Tibial artery (tissue), 4 donors: ENCODE results near the gene GFOD1.

ENCODE experiments used
- DNase-seq, 2 donors: peaks; one replicate each; pipeline ENCODE4 v3.0.0-alpha.2; 2019
- H3K27ac ChIP-seq, 2 donors: fragments of 200-600 bp; sonication (generic) in 1 of 2; 1 replicate in 1 of 2; 2 replicates in 1 of 2; pipeline ENCODE4 v1.5.1; 2018 to 2019; ENCODE audit warnings: mild to moderate bottlenecking in 1 of 2
- H3K27me3 ChIP-seq, 2 donors: fragments of 200-600 bp; sonication (generic) in 1 of 2; one replicate each; pipeline versions ENCODE4 v1.5.1 to v1.6.0; 2016 to 2019
- H3K36me3 ChIP-seq, 3 donors: fragments of 200-600 bp; sonication (generic) in 2 of 3; one replicate each; pipeline ENCODE4 v1.5.1; 2016 to 2019; ENCODE audit warnings: mild to moderate bottlenecking in 2 of 3
- H3K4me1 ChIP-seq, 4 donors: fragments of 200-600 bp; sonication (generic) in 2 of 4; 1 replicate in 3 of 4; 2 replicates in 1 of 4; pipeline ENCODE4 v1.5.1; 2016 to 2019
- H3K4me3 ChIP-seq, 2 donors: fragments of 200-600 bp; sonication (generic) in 1 of 2; 1 replicate in 1 of 2; 2 replicates in 1 of 2; pipeline ENCODE4 v1.5.1; 2018 to 2019; ENCODE audit warnings: mild to moderate bottlenecking in 2 of 2
- H3K9me3 ChIP-seq, 3 donors: fragments of 200-600 bp; sonication (generic) in 1 of 3; one replicate each; pipeline ENCODE4 v1.5.1; 2016 to 2019
- intact Hi-C: fragments of 100-400 bp; cut with DNase I; formaldehyde crosslinking; loops from one replicate; pipeline ENCODE4 v1.15.0; 2023; ENCODE audit warnings: low total_unique reads
- TF ChIP-seq, protein P1 (sequence below), 2 experiments: fragments of 200-600 bp in 1 of 2; fragments of 450-650 bp in 1 of 2; IDR thresholded peaks; one replicate each; pipeline ENCODE4 v1.5.1; 2017 to 2019; ENCODE audit warnings: antibody characterized with exemption in 2 of 2, mild to moderate bottlenecking in 1 of 2, moderate library complexity in 1 of 2

GFOD1 gene

DNA sequence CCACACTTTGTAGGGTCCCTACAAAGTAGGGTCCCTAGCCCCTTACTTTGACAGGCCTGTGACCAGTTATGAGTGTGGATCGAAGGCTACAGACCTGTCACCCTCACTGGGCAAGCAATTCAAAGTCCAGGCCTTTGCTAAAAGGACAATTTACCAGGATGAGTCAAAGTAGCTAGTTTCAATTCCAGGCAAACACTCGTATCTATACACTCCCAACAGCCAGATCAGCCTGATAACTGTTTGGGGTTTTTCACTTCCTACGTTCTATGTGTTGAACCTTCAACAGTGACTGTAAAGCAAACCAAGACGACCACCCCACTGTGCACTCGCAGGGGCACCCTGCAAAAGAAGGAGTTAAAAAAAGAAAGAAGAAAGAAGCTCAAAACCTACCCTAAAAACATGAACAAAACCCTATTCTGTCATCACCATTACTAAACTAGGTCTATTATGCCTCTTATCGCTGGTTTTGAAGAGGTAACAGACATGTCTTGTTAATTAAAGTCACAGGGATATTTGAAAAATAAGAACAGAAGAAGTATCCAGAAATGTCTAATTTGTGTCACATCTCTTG lies 3.2 kb downstream of the GFOD1 start:
- Histone ChIP-seq H3K9me3 (no peaks in the 10 kb centered on the region), H3K4me3 (peak overlapping the region; percentile 91 to 94), H3K27me3 (no peaks in the 10 kb centered on the region), H3K4me1 (peaks cover 0 to 52% (median 12%) of the 10 kb centered on the region in 4 donors), H3K36me3 (peaks cover 0 to 8% (median 0%) of the 10 kb centered on the region in 3 donors), H3K27ac (peak overlapping the region; percentile 85 to 90)
- DNase-seq, result no peak
- TF ChIP-seq, protein P1, sequence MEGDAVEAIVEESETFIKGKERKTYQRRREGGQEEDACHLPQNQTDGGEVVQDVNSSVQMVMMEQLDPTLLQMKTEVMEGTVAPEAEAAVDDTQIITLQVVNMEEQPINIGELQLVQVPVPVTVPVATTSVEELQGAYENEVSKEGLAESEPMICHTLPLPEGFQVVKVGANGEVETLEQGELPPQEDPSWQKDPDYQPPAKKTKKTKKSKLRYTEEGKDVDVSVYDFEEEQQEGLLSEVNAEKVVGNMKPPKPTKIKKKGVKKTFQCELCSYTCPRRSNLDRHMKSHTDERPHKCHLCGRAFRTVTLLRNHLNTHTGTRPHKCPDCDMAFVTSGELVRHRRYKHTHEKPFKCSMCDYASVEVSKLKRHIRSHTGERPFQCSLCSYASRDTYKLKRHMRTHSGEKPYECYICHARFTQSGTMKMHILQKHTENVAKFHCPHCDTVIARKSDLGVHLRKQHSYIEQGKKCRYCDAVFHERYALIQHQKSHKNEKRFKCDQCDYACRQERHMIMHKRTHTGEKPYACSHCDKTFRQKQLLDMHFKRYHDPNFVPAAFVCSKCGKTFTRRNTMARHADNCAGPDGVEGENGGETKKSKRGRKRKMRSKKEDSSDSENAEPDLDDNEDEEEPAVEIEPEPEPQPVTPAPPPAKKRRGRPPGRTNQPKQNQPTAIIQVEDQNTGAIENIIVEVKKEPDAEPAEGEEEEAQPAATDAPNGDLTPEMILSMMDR (IDR thresholded peaks at IDR 0.05), result no peak
- intact Hi-C loops, result loop anchor here (10.0 kb wide), 1 partner anchor 149 kb away; no protein-coding TSS in a partner anchor

DNA sequence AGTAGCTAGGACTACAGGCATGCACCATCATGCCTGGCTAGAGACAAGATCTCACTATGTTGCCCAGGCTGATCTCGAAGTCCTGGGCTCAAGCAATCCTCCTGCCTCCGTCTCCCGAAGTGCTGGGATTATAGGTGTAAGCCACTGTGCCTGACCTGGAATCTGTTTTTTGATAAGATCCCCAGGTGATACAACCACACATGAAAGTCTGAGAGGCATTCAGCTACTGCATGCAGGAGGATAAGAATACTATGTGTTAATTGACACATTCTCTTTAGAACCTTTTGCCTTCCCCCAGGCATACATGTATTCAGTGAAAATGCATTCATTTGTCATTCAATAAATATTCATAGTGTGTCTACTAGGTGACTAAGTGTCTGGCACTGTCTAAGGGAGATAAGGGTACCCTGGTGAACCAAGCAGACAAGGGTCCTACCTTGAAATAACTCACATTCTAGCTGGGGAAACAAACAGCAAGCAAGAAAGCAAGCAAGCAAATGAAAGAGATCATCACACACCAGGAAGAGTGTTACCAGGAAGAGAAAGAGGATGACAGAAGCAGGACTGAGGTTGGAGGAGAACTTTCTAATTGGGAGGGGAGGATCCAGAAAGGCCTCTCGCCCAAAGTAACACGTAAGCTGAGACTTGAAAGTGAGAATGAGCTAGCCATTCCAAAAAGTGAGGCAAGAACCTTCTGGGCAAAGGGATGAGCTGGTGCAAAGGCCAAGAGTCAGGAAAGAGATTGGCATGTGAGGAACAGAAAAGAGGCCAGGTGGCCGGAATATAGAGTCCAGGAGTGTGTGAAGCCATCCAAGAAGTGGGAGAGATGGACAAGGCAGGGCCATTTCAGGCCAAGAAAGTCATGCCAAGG lies 6.5 kb downstream of the GFOD1 start:
- H3K27ac ChIP-seq, result no peak overlapping the region
- H3K27me3 ChIP-seq, result no peaks in the 10 kb centered on the region
- H3K9me3 ChIP-seq, result no peaks in the 10 kb centered on the region
- H3K4me1 ChIP-seq, result peaks cover 0 to 44% (median 13%) of the 10 kb centered on the region in 4 donors
- no peak for DNase-seq
- TF ChIP-seq, protein P1 (IDR thresholded peaks at IDR 0.05), result no peak
- H3K36me3 ChIP-seq, result peaks cover 0 to 8% (median 7%) of the 10 kb centered on the region in 3 donors
- intact Hi-C loops, result loop anchor here (10.0 kb wide), 1 partner anchor 146 kb away; no protein-coding TSS in a partner anchor
- H3K4me3 ChIP-seq, result no peak overlapping the region

DNA sequence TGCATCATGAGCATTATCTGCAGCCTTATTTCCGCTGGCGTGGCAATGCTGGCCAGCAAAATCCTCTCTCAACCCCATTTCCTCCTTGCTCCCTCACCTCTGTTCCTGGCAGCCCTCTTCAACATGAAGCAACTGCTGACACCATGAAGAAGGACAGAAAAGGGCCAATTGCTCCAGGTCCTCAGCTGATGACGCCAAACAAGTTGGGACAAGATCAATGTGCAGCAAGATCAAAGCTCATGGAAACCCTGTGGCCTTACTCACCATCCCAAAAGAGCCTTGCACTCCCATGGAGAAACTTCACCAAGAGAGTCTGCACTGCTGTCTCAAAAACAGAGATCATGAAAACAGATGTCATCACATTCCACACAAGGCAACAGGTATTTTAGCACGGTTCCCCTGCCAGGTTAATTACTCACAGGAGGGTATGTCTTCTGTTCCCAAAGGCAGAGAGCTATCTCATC lies 7.4 kb downstream of the GFOD1 start:
- intact Hi-C loops, result loop anchor here (10.0 kb wide), 1 partner anchor 145 kb away; no protein-coding TSS in a partner anchor
- no peak for DNase-seq
- H3K36me3 ChIP-seq, result peaks cover 0 to 8% (median 7%) of the 10 kb centered on the region in 3 donors
- H3K4me3 ChIP-seq, result no peak overlapping the region
- no peaks in the 10 kb centered on the region for H3K9me3 ChIP-seq
- H3K27ac ChIP-seq, result no peak overlapping the region
- no peaks in the 10 kb centered on the region for H3K27me3 ChIP-seq
- TF ChIP-seq, protein P1 (IDR thresholded peaks at IDR 0.05), result no peak
- peaks cover 0 to 44% (median 13%) of the 10 kb centered on the region in 4 donors for H3K4me1 ChIP-seq

DNA sequence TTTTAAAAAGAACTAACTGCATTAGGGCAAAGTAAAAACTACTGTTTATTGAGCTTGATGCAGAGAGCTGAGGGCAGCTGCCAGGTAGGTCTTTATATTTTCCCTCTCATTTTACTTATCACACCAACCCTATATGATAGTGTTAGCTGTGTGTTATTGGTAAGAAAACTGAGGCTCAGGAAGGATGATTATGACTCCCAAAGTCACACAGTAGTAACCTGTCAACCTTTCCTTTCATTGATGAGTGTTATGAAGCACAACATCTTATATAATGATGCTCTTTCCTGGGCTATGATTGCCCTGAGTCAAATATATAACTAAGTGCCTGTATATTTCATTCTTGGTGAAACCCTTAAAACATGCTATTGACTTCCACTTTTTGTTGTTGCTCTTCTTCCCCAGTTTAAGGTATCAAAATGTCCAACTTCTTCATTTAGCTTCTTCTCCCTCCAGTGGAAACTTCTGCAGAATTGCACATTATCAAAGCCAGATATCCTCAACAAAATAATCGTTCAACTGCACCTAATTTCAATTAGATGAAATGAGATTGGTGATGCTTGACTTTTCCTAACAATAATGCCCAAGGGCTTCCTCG lies 8.1 kb downstream of the GFOD1 start:
- intact Hi-C loops, result no loop called here
- H3K36me3 ChIP-seq, result peaks cover 0 to 8% (median 7%) of the 10 kb centered on the region in 3 donors

DNA sequence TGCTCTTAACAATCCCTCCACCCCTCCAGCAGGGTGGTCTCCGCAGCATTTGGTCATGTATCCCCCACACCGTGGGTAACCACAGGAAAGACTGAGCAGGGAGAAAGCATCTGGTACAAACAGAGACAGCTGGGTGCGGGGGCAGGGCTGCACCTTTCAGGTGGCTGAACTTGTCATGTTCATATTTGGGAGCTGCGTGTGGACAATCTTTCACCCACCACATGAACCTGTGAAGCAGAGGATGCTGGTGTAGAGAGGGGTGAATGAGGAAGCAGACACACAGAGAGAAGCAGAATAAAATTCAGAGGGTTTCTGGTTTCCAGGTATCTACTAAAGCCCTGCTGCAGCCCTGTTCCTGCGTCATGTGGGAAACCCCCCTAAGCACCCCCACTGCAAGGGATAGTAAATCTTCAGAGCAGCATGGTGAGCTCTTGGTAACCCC lies 8.9 kb downstream of the GFOD1 start:
- intact Hi-C loops, result no loop called here
- H3K36me3 ChIP-seq, result peaks cover 0 to 8% (median 7%) of the 10 kb centered on the region in 3 donors
- H3K4me1 ChIP-seq, result peaks cover 0 to 44% (median 13%) of the 10 kb centered on the region in 4 donors
- DNase-seq, result no peak
- no peak overlapping the region for H3K4me3 ChIP-seq
- H3K27ac ChIP-seq, result no peak overlapping the region
- H3K9me3 ChIP-seq, result no peaks in the 10 kb centered on the region
- TF ChIP-seq, protein P1 (IDR thresholded peaks at IDR 0.05), result no peak
- H3K27me3 ChIP-seq, result no peaks in the 10 kb centered on the region

More for the DNA sequence above, 8.1 kb downstream of the GFOD1 start:
- TF ChIP-seq, protein P1 (IDR thresholded peaks at IDR 0.05), result no peak
- Histone ChIP-seq H3K27ac (no peak overlapping the region), H3K4me3 (no peak overlapping the region), H3K9me3 (no peaks in the 10 kb centered on the region), H3K4me1 (peaks cover 0 to 44% (median 13%) of the 10 kb centered on the region in 4 donors), H3K27me3 (no peaks in the 10 kb centered on the region)
- DNase-seq, result no peak
